NCI-H1092 treated with DMSO at 0.1 percent for 48 hours (cell line): ENCODE results near the gene TSPAN7.

Experiments
- DNase-seq: peaks from one replicate; lab custom pipeline; 2025; lab: John Stamatoyannopoulos, UW

Gene TSPAN7

GRCh38 chrX:38595801-38596200, 34.5 kb downstream of the TSPAN7 start:
- no peak for DNase-seq

DNA sequence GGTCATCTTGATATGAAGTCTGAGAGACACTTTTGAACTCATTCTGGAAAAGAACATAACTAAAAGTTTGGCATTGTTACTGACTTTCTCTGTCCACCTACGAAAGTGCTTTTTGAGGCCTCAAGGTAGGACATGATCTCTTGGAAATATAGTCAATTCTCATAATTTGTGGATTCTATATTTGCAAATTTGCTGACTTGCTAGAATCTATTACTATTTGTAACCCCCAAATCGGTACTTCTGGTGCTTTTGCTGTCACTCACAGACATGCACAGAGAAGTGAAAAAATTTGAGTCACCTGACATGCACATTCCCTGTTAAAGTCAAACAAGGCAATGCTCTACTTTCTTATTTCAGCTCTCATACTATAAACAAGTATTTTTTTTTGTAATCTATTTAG, 35.6 kb downstream of the TSPAN7 start:
- no peak for DNase-seq

DNA sequence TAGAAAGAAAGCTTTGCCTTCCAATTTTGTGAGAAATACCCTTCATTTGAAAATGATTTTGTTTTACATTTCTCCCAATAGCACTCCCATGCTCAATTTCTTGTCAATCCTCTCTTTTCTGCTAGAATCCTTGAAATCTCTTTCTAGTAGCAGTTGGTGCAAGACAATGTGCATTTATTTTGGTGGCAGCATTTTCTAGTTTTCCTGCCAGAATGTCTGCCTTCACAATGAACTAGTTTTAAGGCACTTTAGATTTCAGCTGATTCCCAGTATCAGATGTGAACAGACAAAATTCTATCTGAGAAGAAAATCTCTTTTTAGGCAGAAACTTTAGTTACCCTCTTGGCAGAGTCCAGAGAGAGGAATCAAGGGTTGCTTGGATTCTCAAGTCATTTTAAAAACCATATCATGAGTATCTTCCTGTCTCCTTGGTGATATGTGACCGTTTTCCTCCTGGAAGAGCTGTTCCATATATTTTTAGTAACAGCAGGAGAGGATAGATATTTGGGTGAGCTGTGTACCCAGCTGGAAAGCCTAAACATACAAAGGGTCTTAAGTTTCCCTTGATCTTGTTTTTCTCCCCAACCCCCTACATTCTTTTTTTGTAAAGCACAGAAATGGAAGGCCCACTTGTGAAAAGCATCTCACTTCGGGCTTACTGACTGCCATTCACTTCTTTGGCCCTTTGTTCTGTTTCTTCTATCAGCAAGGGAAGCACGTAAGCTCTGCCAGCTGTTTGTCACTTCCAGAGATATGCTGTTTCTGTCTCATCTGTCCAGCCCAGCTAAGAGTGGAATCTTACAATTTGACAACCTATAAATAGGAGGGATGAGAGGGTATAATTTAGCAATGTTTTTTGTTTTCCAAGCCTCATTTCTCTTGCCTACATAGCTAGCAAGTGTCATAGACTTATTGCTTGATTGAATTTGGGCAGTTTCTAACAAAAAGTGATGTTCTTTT, 38.7 kb downstream of the TSPAN7 start:
- DNase-seq = no peak

GRCh38 chrX:38601866-38602265, 40.5 kb downstream of the TSPAN7 start:
- DNase-seq = no peak

- no peak for DNase-seq
These were observed 45.5 kb downstream of the TSPAN7 start for GRCh38 chrX:38606821-38607220.

DNA sequence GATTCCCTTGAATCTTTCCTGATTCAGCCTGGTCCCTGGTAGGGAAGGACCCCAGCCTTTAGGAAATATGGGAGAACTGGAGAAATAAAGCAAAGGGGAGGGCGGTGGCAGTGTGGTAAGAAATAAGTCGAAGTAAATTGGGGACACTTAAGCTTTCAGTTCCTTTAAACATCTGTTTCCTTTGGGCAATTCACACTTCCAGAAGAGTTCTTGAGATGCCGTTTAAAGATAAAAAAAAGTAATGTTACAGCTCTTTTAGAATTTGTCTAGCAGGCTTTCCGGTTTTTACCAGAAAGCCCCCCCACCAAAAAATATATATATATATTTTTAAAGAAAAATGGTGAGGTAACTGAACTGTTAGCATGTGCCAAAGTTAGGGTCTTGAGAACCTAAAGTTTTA, 46.6 kb downstream of the TSPAN7 start:
- DNase-seq = no peak

DNA sequence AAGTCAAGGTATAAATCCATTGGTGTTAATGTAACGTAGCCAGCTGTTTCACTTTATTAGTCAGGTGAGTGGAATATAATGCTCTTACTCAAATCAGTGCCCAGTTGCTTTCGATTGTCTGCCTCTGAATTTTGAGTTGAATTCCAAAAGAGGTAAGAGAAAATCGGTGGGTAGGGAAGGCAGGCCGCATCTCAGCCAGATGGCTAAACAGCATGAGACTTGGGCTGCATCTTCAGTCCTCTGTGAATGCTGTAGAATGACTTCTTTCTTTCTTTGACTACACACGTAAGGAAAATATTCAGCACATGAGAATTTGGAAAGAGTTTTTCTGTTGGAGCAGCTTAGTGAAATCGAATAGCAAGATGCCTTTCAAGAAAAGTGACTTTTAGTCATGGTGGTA, 49.5 kb downstream of the TSPAN7 start:
- DNase-seq = no peak

DNA sequence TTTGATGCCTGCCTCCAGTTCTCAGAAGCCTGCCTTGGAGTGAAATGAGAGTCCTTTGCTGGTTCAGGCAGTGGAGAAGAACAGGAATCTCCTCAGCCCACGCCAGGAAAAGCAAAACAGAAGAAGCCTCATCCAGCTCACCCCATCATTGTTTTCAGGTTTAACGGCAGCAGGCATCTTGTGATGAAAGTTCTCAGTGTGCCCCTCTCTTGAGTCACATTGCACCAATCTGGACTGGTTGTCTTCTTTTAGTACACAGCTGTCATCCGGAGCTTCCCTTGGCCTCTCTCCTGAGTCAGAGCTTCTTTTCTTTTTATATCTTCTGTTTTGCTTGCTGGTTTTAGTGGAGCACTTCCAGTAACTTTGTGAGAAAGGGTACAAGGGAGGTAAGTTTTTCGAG, 50.9 kb downstream of the TSPAN7 start:
- no peak for DNase-seq

DNA sequence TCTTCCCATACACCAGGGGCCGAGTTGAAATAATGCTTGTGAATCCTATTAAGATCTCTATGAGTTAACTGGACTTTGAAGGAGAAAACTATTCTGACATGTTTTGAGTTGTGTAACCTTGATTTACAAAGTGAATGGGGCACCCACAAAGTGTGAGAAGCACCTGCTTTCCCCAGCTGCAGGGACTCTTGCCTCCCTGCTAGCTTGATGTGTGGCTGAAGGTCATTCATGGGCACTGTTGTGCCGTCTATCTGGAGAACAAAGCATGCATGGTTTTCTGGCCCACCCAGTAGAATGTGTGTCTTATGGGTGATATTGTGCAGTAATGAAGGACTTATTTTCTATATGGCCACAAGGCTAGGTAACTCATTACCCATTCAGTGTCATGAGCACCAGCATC, 53.1 kb downstream of the TSPAN7 start:
- no peak for DNase-seq

GRCh38 chrX:38616904-38617303, 55.6 kb downstream of the TSPAN7 start:
- DNase-seq = no peak

- no peak for DNase-seq
These were observed 56.8 kb downstream of the TSPAN7 start for GRCh38 chrX:38618180-38618579.

DNA sequence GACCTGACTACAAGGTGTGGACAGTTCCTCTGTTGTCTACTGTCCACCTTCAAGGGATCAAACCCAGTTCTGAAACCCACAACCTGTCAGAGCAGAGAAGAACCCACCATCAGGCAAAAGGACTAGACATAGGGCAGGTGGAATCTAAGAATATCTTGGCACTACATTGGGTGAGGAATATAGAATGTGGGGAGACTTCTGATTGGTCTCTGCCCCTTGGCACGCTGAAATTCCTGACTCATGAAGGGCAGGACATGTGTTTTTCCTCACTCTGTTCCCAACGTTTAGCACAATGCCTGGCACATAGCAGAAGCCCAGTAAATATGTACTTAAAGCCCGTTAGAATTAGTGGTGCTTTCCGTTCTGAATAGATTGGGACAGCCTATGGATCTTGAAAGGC, 59.3 kb downstream of the TSPAN7 start:
- no peak for DNase-seq

DNA sequence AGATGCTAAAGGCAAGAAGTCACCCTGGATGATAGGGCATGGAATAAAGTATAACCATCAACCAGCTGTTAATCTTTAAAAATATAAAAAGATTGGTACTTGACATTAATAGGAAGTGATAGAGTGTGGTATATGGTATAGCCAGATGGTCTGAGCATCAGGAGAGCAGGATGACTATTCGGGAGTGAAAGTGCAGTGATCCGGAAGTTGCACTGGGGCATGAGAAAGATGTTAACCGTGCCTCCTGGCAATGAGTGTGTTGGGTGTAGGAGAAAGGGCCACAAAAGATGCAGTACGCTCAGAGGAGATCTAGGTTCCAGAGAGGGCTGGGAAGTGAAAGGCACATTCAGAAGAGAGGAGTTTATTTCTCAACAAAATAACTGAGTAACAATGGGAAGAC, 65.0 kb downstream of the TSPAN7 start:
- DNase-seq = no peak

GRCh38 chrX:38627683-38628082, 66.3 kb downstream of the TSPAN7 start:
- DNase-seq = no peak

DNA sequence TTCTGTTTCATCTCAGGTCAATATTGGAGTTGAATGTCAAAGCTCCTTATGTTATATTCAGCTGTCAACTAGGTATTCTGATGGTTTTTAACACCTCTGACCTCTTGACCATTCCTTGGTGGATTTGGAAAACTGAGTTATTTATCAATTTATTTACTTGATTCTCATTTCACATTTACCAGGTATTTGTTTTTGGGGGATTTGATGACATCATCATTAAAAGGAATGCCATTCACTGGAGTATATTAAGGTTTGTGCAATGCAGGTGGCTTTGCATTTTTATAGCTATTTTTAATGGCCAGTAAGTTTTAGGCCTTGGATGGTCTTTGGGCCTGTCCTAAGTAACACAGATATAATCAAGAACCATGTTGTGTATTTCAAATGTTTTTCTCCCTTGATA, 67.2 kb downstream of the TSPAN7 start:
- no peak for DNase-seq

DNA sequence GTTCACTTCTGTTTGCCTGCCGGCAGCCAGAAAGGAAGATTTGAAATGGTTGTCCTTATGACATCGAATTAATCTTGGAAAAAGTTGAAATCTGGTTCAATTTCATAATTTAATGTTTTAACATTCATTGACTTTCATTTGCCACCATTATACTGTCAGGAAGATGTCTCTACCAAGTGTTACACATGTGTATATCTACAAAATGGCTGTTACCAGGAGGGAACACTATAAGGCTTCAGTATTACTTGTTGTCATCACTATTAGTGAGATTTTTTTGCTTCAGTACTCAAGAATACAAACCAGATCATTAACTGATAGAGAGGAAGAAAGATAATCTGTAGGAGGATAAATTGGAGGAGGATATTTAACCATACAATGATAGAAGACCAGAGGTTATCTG, 71.2 kb downstream of the TSPAN7 start:
- no peak for DNase-seq

DNA sequence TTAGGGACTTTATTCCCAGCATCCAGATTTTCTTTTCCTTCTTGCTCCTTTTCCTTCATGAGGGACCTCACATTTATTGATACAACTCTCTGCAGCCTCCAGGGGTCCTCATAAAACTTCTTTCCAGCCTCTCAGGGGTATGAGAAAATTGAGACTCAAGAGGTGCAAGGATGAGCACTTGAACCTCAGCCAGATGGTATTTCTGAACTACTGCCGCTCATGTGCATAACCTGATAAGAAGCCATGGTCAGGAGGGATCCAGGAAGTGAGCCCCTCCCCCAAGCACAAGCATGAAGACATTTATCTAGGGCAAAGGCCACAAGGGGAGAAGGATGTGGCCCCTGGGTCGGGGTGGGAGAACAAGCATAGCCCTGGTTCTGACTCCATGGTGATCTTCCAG, 73.3 kb downstream of the TSPAN7 start:
- DNase-seq = no peak

DNA sequence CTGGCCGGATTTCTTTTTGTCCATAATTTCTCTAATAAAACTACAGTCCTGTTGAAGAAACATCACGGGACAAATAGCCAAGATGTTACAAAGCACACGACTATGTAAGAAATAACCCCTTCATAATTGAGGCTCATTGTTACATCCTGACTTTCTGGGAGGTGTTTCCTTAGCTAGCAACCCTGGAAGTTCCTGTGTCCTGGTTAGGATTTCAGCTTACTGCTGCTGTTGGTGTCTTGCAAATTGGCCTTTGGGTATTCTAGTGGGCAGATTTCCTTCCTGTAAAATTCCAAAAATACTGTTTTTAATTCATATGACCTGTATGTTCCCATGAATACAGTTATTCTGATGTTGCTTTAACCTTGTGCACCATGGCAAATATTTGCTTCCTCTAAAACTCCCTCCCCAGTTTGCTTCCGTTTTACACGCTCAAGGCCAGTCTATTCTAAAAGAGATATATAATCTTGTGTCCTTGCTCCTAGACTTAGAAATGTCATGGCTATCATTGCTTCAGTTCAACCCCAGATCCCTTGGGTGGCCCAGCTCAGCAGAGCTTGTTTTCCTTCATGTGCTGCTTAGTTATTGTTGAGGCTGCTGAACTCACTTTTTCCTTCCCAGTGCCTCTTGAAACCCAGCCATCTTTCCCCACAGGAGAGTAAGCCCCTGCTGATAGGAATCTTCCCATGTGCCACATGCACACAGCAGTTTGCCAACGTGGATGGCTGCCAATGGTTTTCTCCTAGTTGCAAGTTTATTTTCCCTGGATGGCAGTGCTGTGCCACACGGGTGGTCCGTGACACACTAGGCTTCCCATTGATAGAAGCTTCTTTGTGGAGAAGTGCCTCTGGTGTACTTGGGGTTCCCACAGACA, 75.8 kb downstream of the TSPAN7 start:
- DNase-seq = no peak

- no peak for DNase-seq
These were observed 77.7 kb downstream of the TSPAN7 start for GRCh38 chrX:38638952-38639529.

GRCh38 chrX:38639730-38640129, 78.4 kb downstream of the TSPAN7 start:
- DNase-seq = no peak

DNA sequence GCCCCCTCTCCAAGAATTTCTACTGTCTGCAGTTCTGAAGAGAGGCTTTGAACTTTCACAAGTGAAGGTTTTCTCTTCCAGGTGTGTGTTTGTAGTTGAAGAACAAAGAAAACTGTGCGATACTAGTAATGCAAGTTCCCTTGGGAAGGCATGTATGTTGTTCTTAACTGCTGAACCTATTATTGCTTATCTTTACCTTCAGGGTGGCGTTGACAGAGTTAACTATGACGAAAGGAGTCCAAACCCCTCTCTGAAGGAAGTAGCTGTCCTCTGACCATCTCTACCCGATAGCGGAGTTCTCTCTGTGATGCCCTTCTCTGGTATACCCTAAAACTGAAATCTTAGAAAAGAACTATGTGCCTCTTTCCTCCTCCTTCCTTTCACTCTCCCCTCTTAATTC, 79.9 kb downstream of the TSPAN7 start:
- DNase-seq = no peak

- DNase-seq = no peak
These were observed 82.6 kb downstream of the TSPAN7 start for GRCh38 chrX:38643903-38644302.

- no peak for DNase-seq
These were observed 84.8 kb downstream of the TSPAN7 start for GRCh38 chrX:38646129-38646528.
